NB4 (cell line): ENCODE data around the gene SGPL1.

Source experiments
- DNase-seq: peaks from one replicate; pipeline ENCODE4 v3.0.0; 2010; ENCODE audit warnings: low read depth
- H3K4me3 ChIP-seq: one replicate; pipeline ENCODE4 v1.5.1; 2011; ENCODE audit warnings: mild to moderate bottlenecking, low read depth, low read length, moderate library complexity
- MYC ChIP-seq: IDR thresholded peaks from 2 replicates; pipeline ENCODE4 v1.6.1; 2011; ENCODE audit warnings: low read depth, low read length
- POLR2A ChIP-seq: IDR thresholded peaks from 2 replicates; pipeline ENCODE4 v1.6.1; 2011; ENCODE audit warnings: mild to moderate bottlenecking; ENCODE audit not compliant: insufficient read length; ENCODE audit errors: extremely low read depth
- TF ChIP-seq, protein P1 (sequence below): IDR thresholded peaks from 2 replicates; pipeline ENCODE4 v1.6.1; 2011; ENCODE audit warnings: low read depth, low read length
- TF ChIP-seq, protein P2 (sequence below): IDR thresholded peaks from one replicate; pipeline ENCODE4 v1.5.1; 2012; ENCODE audit warnings: low read depth, low read length

SGPL1 gene

DNA sequence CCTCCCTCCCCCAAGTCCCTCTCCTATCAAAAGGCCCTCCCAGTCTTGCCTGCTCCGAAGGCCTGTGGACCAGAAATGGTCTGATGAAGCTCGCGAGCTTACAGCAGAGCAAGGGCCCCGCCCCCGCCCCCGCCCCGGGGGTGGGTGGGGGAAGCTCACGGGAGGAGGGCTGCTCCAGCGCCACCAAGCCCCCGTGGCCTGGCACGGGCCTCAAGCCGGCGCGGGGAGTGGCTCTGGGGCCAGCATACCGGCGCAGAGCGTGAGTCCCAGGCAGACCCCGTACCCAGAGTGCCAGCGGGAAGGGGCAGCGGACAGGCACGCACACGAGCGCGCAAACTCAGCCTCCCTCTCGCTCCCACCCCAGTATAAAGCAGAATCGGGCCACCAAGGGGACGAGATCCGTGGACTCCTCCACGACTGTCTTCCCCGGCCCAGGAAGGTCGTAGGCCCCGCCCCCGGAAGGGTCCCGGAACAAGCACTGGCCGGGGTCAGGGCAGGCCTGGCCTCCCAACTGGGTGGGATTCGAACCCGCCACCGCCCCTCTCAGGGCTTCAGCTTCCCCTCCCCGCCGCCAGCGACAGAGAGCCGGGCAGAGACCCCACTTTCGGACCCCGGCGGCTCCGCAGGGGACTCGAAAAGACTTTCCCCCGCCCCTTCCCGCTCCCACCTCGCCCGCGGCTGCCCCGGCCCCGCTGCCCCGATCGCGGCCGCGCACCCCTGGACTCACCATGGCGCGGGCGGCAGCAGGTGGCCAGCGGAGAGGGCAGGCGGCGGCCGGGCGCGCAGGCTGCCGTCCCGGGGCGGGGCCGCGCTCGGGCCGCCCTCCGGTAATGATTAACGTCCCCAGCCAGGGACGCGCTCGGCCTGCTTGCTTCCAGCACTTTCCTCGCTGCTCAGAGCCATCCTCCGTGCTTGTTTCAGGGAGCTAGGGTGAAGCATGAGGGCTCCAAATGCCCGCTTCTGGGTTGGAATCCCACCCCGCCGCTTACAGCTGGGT lies 72.4 kb downstream of the SGPL1 start, which contains the start of gene PCBD1:
PCBD1 (minus strand) TSS at position 762 of the 997 bp plus-strand sequence; CDS start at position 730, 32 bp downstream.
- H3K4me3 ChIP-seq = peak within 1 kb of the TSS; percentile 71
- DNase-seq = peak; percentile 81
- TF ChIP-seq, protein P1, sequence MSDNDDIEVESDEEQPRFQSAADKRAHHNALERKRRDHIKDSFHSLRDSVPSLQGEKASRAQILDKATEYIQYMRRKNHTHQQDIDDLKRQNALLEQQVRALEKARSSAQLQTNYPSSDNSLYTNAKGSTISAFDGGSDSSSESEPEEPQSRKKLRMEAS = no peak
- TF ChIP-seq POLR2A (peak; percentile 60), MYC (peak; percentile 55; the same call in 1 of the 2 replicates)

DNA sequence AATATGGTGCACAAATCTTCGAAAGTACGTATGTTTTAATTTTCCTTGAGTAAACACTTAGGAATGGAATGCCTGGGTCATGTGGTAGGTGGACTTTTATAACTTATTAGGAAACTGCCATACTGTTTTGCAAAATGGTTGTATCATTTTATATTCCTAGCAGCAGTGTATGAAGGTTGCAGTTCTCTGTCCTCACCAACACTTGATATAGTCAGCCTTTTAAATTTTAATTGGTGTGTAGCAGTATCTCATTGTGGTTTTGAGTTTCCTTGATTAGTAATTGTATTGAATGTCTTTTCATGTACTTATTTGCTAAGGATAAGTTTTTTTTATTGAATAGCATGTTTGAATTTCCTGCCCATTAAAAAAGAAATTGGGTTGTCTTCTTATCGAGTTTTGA lies 73.5 kb downstream of the SGPL1 start:
- TF ChIP-seq, protein P2, sequence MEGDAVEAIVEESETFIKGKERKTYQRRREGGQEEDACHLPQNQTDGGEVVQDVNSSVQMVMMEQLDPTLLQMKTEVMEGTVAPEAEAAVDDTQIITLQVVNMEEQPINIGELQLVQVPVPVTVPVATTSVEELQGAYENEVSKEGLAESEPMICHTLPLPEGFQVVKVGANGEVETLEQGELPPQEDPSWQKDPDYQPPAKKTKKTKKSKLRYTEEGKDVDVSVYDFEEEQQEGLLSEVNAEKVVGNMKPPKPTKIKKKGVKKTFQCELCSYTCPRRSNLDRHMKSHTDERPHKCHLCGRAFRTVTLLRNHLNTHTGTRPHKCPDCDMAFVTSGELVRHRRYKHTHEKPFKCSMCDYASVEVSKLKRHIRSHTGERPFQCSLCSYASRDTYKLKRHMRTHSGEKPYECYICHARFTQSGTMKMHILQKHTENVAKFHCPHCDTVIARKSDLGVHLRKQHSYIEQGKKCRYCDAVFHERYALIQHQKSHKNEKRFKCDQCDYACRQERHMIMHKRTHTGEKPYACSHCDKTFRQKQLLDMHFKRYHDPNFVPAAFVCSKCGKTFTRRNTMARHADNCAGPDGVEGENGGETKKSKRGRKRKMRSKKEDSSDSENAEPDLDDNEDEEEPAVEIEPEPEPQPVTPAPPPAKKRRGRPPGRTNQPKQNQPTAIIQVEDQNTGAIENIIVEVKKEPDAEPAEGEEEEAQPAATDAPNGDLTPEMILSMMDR = no peak
- TF ChIP-seq POLR2A = no peak
- TF ChIP-seq MYC = no peak
- TF ChIP-seq, protein P1 = no peak
- H3K4me3 ChIP-seq = peak overlapping the region; percentile 71
- DNase-seq = no peak

DNA sequence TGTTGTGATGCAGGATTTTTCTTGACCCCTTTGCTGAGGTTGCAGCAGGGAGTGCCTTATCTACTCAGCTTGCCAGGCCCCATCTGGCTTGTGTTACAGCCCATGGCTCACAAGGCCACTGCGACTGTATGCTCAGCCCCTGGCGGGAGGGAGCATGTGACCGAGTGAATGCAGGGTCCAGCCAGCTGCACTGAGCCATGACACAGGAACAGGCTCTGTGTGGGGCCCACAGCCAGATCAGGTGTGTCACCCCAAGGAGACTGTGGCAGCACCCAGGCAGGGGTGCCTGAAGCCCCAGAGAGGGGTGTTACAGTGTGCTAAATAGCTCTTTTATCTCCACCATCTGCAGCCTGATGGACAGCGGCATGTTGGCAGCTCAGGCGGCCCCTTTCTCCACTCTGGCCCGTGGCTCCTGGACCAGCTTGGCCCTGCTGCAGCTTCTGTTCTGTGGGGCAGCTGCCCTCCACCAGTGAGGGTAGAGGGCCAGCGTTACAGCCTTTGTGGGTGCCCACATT lies 75.2 kb downstream of the SGPL1 start:
- no peak for DNase-seq
- no peak overlapping the region for H3K4me3 ChIP-seq
- TF ChIP-seq, protein P2 = no peak
- TF ChIP-seq POLR2A = no peak
- TF ChIP-seq, protein P1 = no peak
- no peak for TF ChIP-seq MYC

DNA sequence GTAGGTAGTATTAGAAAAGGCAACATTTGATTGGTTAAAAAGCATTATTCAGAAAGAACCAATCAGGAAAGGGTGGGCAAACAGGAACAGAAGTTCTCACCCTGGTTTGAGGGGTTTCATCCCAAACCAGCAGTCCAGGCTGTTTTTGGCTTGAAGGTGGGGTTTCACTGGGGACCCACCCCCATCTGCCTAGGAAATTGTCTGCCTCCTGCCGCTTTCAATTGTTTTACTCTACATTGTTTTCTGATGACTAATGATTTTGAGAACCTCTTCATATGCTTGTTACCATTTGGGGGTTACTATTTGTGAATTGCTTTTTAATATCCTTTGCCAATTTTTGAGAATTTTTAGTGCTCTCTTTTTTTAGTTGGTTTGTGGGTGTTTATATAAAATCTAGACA lies 75.9 kb downstream of the SGPL1 start:
- TF ChIP-seq, protein P1 = no peak
- no peak for TF ChIP-seq POLR2A
- no peak for TF ChIP-seq MYC
- TF ChIP-seq, protein P2 = no peak
- H3K4me3 ChIP-seq = no peak overlapping the region
- no peak for DNase-seq

DNA sequence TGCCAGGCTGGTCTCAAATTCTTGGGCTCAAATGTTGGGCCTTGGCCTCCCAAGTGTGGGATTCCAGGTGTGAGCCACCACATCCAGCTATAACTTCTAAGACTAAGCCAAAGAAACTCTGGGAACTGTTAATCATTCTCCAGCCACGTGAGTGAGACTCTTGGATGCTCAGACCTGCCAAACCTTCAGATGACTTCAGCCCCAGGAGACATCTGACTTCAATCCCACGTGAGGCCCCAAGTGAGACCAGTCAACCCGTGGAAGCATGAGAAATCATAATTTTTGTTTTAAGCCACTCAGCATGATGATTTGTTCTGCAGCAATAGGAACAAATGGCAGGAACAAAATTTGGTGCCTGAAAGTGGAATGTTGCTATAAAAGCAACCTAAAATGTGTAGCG lies 76.9 kb downstream of the SGPL1 start:
- H3K4me3 ChIP-seq = no peak overlapping the region
- no peak for DNase-seq
- no peak for TF ChIP-seq MYC
- TF ChIP-seq, protein P1 = no peak
- no peak for TF ChIP-seq POLR2A
- TF ChIP-seq, protein P2 = no peak
